ENCODE measurements around the gene ATOH8. TPM values are rescaled to one million over a fixed set of nuclear protein-coding genes. Genes with fewer than 3 reads are reported as not detected.

Gene ATOH8
- total and polyA plus RNA-seq, 10 of the 15 experiments (the other 5 are each of a cell fraction or from before 2014, with no cell fraction given): 0.03 to 0.60 TPM; not detected in 8

GRCh38 chr2:85789271-85789670 lies 35.5 kb downstream of the ATOH8 start (continued):
- no peak for TF ChIP-seq CUX1 (IDR thresholded peaks at IDR 0.05; ENCODE audit: insufficient replicate concordance, low read depth, low read length)
- TF ChIP-seq CBFB (IDR thresholded peaks at IDR 0.05; ENCODE audit: low read depth): no peak

DNA sequence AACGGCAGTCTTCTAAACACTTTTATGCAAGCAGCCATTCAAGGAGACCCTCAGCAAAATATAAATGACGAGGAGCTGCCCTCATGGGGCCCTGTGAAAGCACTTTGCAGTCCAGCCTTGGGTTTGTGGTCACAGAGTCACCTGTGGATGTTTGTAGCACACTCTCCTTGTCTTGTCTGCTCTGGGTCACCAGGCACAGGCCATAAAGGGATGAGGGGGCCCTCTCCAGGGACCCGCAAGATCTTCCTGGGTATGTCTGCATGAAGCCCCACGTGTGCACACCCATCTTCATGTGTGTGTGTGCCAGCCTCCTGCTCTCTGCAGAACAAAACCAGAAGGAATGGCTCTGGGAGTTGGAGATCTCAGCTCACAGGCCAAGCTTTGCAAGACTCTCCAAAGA lies 36.2 kb downstream of the ATOH8 start:
- Histone ChIP-seq H3K9ac (ENCODE audit: control insufficient read depth, insufficient read depth, low read length) (no peak overlapping the region), H3K4me1 (ENCODE audit: control insufficient read depth, insufficient read depth, low read length) (no peaks in the 10 kb centered on the region), H3K36me3 (ENCODE audit: control insufficient read depth in 2 of 2, insufficient read depth in 2 of 2, low read length in 1 of 2) (no peaks in the 10 kb centered on the region), H2AFZ (ENCODE audit: control insufficient read depth, low read depth, low read length) (no peak overlapping the region), H3K9me3 (replicated peaks; ENCODE audit: control insufficient read depth, insufficient read depth, low read length) (no peaks in the 10 kb centered on the region), H3K4me2 (ENCODE audit: control insufficient read depth, insufficient read depth) (no peak overlapping the region), H4K20me1 (ENCODE audit: control insufficient read depth, insufficient read depth) (no peaks in the 10 kb centered on the region), H3K4me3 (no peak overlapping the region), H3K27me3 (replicated peaks in 1 of 2; ENCODE audit: control insufficient read depth in 2 of 2, insufficient read depth in 2 of 2, low read length in 1 of 2) (peaks cover 2 to 13% of the 10 kb centered on the region in 2 experiments; a peak in 3 of 4 replicates), H3K27ac (ENCODE audit: control insufficient read depth, insufficient read depth) (no peak overlapping the region), H3K79me2 (ENCODE audit: control insufficient read depth, insufficient read depth, low read length) (no peaks in the 10 kb centered on the region)
- intact Hi-C loops (cut with micrococcal nuclease; ENCODE audit: unreplicated experiment) (no loop called here), in situ Hi-C loops (cut with MboI) (no loop called here)
- BruUV-seq (replicated peaks): no TSS peak
- ChIA-PET SMC1A (ENCODE audit: uncharacterized antibody, unreplicated experiment) (no interaction called here), POLR2A (interaction anchor here (0.5 kb wide), 1 partner anchor 451 kb away, joined by 3 read pairs; no protein-coding TSS in a partner anchor), RAD21 (ENCODE audit: unreplicated experiment) (no interaction called here), CTCF (interaction anchor here (1.1 kb wide), 1 partner anchor 61 kb away, joined by 3 read pairs; no protein-coding TSS in a partner anchor)
- DNase-seq (ENCODE audit: low read depth, low spot score) (no peak), ATAC-seq (no peak), FAIRE-seq (no peak)
- 15% methylated on average over 4 of the region's 4 CpGs for WGBS (ENCODE audit: insufficient coverage, insufficient replicate concordance, low lambda C conversion rate, missing lambda C conversion rate)
- TF ChIP-seq, protein P1, sequence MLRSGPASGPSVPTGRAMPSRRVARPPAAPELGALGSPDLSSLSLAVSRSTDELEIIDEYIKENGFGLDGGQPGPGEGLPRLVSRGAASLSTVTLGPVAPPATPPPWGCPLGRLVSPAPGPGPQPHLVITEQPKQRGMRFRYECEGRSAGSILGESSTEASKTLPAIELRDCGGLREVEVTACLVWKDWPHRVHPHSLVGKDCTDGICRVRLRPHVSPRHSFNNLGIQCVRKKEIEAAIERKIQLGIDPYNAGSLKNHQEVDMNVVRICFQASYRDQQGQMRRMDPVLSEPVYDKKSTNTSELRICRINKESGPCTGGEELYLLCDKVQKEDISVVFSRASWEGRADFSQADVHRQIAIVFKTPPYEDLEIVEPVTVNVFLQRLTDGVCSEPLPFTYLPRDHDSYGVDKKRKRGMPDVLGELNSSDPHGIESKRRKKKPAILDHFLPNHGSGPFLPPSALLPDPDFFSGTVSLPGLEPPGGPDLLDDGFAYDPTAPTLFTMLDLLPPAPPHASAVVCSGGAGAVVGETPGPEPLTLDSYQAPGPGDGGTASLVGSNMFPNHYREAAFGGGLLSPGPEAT (IDR thresholded peaks at IDR 0.05; ENCODE audit: low read depth): no peak
- TF ChIP-seq IRF3 (IDR thresholded peaks at IDR 0.05) (no peak), CREB1 (IDR thresholded peaks at IDR 0.05; ENCODE audit: low read depth) (no peak), MTA3 (IDR thresholded peaks at IDR 0.05; ENCODE audit: borderline replicate concordance, low read length) (no peak), CEBPB (IDR thresholded peaks at IDR 0.05; ENCODE audit: borderline replicate concordance in 1 of 2, low read depth in 2 of 2, low read length in 2 of 2) (no peak), NR2F1 (conservative IDR thresholded peaks at IDR 0.05) (no peak), NR2C2 (IDR thresholded peaks at IDR 0.05; ENCODE audit: borderline replicate concordance, control insufficient read depth, insufficient read length, low read depth) (no peak), MEF2B (IDR thresholded peaks at IDR 0.05; ENCODE audit: partially characterized antibody, poor library complexity, severe bottlenecking) (no peak), KLF5 (IDR thresholded peaks at IDR 0.05; ENCODE audit: partially characterized antibody) (no peak), ZBED1 (IDR thresholded peaks at IDR 0.05; ENCODE audit: borderline replicate concordance) (no peak)
